B cell (primary cell): Measurements from ENCODE around the gene MAN2A1.

Experiments used
- CTCF ChIP-seq: fragments of 200-600 bp; IDR thresholded peaks from one replicate; pipeline ENCODE4 v1.8.0; 2022; ENCODE audit warnings: antibody characterized with exemption, mild to moderate bottlenecking
- EZH2 ChIP-seq: IDR thresholded peaks from 2 replicates; pipeline ENCODE4 v1.6.1; 2012; ENCODE audit warnings: borderline replicate concordance, low read depth, mild to moderate bottlenecking, moderate library complexity, low read length; ENCODE audit not compliant: insufficient read depth, poor library complexity, severe bottlenecking

- TF ChIP-seq CTCF (no peak), EZH2 (no peak)
These were observed 54.1 kb downstream of the MAN2A1 start for GRCh38 chr5:109743770-109744212.
